ENCODE measurements around the gene ABCF1.

ABCF1 gene

DNA sequence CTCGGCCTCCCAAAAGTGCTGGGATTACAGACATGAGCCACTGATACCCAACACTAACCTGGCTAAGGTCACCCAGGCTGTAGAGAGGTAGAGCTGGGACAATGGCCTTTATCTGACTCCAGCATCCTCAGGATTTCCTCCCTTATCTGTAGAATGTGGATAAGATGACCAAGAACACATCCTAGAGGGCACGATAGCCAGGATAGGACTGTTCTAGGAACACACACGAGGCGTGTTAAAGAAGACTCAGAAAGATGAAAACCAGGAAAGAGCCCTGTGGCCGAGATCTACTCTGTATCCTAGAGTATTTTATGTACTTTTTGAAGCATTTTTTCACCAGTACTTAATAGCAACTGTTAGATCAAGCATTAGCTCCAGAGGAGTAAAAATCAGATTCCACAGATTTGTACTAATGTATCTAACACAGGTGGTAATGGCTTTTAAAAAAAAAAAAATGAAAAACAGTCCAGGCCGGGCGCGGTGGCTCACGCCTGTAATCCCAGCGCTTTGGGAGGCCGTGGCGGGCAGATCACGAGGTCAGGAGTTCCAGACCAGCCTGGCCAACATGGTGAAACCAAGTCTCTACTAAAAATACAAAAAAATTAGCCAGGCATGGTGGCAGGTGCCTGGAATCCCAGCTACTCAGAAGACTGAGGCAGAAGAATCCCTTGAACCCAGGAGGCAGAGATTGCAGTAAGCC lies 28.5 kb downstream of the ABCF1 start:
- Histone ChIP-seq H3K4me1 (ENCODE audit: control insufficient read depth in 2 of 2, insufficient read depth in 2 of 2, low read length in 2 of 2) (no peaks in the 10 kb centered on the region), H3K27me3 (ENCODE audit: control insufficient read depth in 2 of 2, insufficient read depth in 2 of 2, low read length in 2 of 2) (no peaks in the 10 kb centered on the region), H3K36me3 (ENCODE audit: control insufficient read depth in 2 of 2, insufficient read depth in 2 of 2, low read length in 2 of 2) (peaks cover 43 to 45% of the 10 kb centered on the region in 2 donors), H3K9ac (ENCODE audit: low read depth in 1 of 2, low read length in 2 of 2) (no peak overlapping the region), H3K9me3 (ENCODE audit: control insufficient read depth in 2 of 2, low read length in 2 of 2) (no peaks in the 10 kb centered on the region), H3K27ac (ENCODE audit: low read depth in 2 of 2, low read length in 2 of 2) (no peak overlapping the region), H3K4me3 (ENCODE audit: low read length in 2 of 2) (no peak overlapping the region)

DNA sequence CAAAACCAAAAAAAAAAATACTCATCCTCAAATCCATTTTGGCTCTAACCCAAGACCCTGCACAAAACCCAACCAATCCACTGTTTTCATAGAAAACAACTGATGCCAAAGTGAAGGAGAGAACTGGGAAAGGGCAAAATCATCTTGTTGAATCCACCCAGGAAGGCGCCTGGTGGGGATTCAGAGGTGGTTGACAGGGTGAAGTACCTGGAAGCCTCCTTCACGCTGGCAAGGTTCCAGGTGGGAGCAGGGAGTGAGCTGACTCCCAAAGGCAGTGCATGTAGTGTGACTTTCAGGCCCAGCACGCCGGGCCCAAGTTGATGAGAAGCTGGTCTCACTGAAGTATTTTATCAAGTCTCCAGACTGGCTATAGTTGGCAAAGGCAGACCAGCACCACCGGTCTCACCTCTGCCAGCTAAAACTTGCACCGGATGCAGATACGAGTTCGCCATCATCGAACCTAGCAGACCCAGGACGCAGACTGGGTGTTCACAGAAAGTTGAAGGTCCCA lies 29.3 kb downstream of the ABCF1 start:
- no peaks in the 10 kb centered on the region for H3K4me1 ChIP-seq (ENCODE audit: control insufficient read depth in 2 of 2, insufficient read depth in 2 of 2, low read length in 2 of 2)
- H3K9me3 ChIP-seq (ENCODE audit: control insufficient read depth in 2 of 2, low read length in 2 of 2) = no peaks in the 10 kb centered on the region
- H3K27ac ChIP-seq (ENCODE audit: low read depth in 2 of 2, low read length in 2 of 2) = no peak overlapping the region
- no peaks in the 10 kb centered on the region for H3K27me3 ChIP-seq (ENCODE audit: control insufficient read depth in 2 of 2, insufficient read depth in 2 of 2, low read length in 2 of 2)
- H3K4me3 ChIP-seq (ENCODE audit: low read length in 2 of 2) = no peak overlapping the region
- H3K36me3 ChIP-seq (ENCODE audit: control insufficient read depth in 2 of 2, insufficient read depth in 2 of 2, low read length in 2 of 2) = peaks cover 50 to 51% of the 10 kb centered on the region in 2 donors
- H3K9ac ChIP-seq (ENCODE audit: low read depth in 1 of 2, low read length in 2 of 2) = no peak overlapping the region

DNA sequence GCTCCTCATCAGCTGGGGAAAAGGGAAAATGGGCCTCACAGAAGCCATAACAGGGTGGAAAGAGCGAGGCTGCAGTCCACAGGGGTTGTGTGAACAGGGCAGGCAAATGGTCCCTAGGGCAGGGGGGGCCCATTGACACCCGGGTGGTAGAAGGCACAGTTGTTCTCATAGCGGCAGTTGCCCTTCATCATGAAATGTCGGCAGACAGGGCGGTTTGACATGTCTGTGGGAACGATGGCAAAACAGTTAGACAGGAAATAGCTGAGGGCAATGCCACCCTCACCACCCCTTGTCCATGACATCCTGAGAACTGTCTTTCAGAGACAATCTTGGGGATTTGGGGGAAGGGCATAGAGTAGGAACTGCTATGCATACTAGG lies 30.2 kb downstream of the ABCF1 start:
- Histone ChIP-seq H3K9me3 (ENCODE audit: control insufficient read depth in 2 of 2, low read length in 2 of 2) (no peaks in the 10 kb centered on the region), H3K4me3 (ENCODE audit: low read length in 2 of 2) (no peak overlapping the region), H3K27ac (ENCODE audit: low read depth in 2 of 2, low read length in 2 of 2) (no peak overlapping the region), H3K4me1 (ENCODE audit: control insufficient read depth in 2 of 2, insufficient read depth in 2 of 2, low read length in 2 of 2) (no peaks in the 10 kb centered on the region), H3K9ac (ENCODE audit: low read depth in 1 of 2, low read length in 2 of 2) (no peak overlapping the region), H3K27me3 (ENCODE audit: control insufficient read depth in 2 of 2, insufficient read depth in 2 of 2, low read length in 2 of 2) (no peaks in the 10 kb centered on the region), H3K36me3 (ENCODE audit: control insufficient read depth in 2 of 2, insufficient read depth in 2 of 2, low read length in 2 of 2) (peaks cover 58 to 59% of the 10 kb centered on the region in 2 donors)

DNA sequence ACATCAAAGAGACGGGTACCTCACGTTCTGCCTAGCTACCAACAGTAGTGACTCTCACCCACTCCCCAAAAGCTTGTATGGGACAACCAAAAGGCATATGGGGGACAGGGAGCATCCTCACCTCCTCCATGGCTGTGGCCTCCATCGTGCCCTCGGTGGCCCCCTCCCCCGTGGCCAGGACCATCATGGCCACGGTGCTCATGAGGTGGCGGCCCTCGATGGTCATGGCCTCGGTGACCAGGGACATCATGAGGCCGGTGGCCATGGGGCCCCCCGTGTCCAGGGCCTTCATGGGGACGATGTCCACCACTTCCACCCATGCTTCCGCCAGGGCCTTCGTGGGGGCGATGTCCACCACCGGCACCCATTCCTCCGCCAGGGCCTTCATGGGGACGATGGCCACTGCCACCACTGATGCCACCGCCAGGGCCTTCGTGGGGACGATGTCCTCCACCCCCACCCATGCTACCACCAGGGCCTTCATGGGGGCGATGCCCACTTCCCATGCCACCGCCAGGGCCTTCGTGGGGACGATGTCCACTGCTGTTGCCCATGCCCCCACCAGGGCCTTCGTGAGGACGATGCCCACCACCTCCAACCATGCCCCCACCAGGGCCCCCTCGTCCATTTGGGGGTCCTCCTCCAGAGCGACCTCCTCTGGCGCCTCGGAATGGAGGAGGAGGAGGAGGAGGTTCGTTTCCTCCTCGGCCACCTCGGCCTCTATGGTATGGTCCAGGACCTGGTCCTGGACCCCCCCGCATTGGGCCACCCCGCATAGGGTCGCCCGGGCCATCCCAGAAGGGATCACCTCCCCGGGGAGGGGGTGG lies 30.8 kb downstream of the ABCF1 start:
- no peak overlapping the region for H3K9ac ChIP-seq (ENCODE audit: low read depth in 1 of 2, low read length in 2 of 2)
- no peak overlapping the region for H3K27ac ChIP-seq (ENCODE audit: low read depth in 2 of 2, low read length in 2 of 2)
- no peaks in the 10 kb centered on the region for H3K9me3 ChIP-seq (ENCODE audit: control insufficient read depth in 2 of 2, low read length in 2 of 2)
- H3K4me1 ChIP-seq (ENCODE audit: control insufficient read depth in 2 of 2, insufficient read depth in 2 of 2, low read length in 2 of 2) = no peaks in the 10 kb centered on the region
- H3K4me3 ChIP-seq (ENCODE audit: low read length in 2 of 2) = no peak overlapping the region
- no peaks in the 10 kb centered on the region for H3K27me3 ChIP-seq (ENCODE audit: control insufficient read depth in 2 of 2, insufficient read depth in 2 of 2, low read length in 2 of 2)
- H3K36me3 ChIP-seq (ENCODE audit: control insufficient read depth in 2 of 2, insufficient read depth in 2 of 2, low read length in 2 of 2) = peaks cover 64 to 65% of the 10 kb centered on the region in 2 donors

DNA sequence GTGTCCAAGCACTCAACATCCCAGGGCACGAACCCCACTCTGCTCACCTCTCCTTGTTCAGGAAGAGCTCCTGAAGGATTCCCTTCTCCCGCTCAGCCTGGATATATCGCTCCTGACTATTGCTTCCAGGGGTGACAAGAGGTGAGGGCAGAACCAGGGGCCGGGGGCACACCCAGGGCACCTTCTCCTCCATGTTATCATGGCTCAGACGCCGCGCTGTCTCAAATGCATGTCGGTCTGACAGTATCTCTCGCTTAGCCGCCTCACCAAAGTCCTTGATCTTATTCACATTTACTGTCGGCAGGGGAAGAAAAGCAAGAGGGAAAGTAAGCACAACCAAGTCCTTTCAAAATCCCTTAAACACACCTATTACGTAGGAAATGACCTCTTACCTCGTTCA lies 32.7 kb downstream of the ABCF1 start:
- Histone ChIP-seq H3K36me3 (ENCODE audit: control insufficient read depth in 2 of 2, insufficient read depth in 2 of 2, low read length in 2 of 2) (peaks cover 81 to 82% of the 10 kb centered on the region in 2 donors), H3K4me1 (ENCODE audit: control insufficient read depth in 2 of 2, insufficient read depth in 2 of 2, low read length in 2 of 2) (no peaks in the 10 kb centered on the region), H3K4me3 (ENCODE audit: low read length in 2 of 2) (no peak overlapping the region), H3K9me3 (ENCODE audit: control insufficient read depth in 2 of 2, low read length in 2 of 2) (no peaks in the 10 kb centered on the region), H3K27me3 (ENCODE audit: control insufficient read depth in 2 of 2, insufficient read depth in 2 of 2, low read length in 2 of 2) (no peaks in the 10 kb centered on the region), H3K9ac (ENCODE audit: low read depth in 1 of 2, low read length in 2 of 2) (no peak overlapping the region), H3K27ac (ENCODE audit: low read depth in 2 of 2, low read length in 2 of 2) (no peak overlapping the region)

DNA sequence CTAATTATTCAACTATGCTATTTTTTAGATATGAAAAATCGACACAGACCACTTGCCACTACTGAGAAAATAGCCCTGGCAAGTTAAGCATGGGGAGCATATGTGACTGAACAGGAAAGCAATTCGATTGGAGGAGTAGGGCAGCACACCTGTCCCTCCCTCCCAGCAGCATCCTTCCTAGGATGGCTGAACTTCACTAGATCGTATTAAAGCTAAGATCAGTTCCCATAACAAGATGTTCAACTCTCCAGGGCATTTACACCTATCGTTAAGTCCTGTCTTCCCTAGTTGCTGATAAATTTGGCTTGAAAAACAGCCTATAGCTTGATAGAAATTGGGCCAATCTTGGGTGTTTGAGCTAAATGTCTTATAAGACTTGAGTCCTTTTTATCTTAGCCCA lies 38.8 kb downstream of the ABCF1 start:
- no peak overlapping the region for H3K9ac ChIP-seq (ENCODE audit: low read depth in 1 of 2, low read length in 2 of 2)
- H3K27me3 ChIP-seq (ENCODE audit: control insufficient read depth in 2 of 2, insufficient read depth in 2 of 2, low read length in 2 of 2) = no peaks in the 10 kb centered on the region
- H3K9me3 ChIP-seq (ENCODE audit: control insufficient read depth in 2 of 2, low read length in 2 of 2) = no peaks in the 10 kb centered on the region
- no peak overlapping the region for H3K4me3 ChIP-seq (ENCODE audit: low read length in 2 of 2)
- peaks cover 5 to 8% of the 10 kb centered on the region in 2 donors for H3K4me1 ChIP-seq (ENCODE audit: control insufficient read depth in 2 of 2, insufficient read depth in 2 of 2, low read length in 2 of 2)
- peaks cover 41 to 46% of the 10 kb centered on the region in 2 donors for H3K36me3 ChIP-seq (ENCODE audit: control insufficient read depth in 2 of 2, insufficient read depth in 2 of 2, low read length in 2 of 2)
- no peak overlapping the region for H3K27ac ChIP-seq (ENCODE audit: low read depth in 2 of 2, low read length in 2 of 2)

DNA sequence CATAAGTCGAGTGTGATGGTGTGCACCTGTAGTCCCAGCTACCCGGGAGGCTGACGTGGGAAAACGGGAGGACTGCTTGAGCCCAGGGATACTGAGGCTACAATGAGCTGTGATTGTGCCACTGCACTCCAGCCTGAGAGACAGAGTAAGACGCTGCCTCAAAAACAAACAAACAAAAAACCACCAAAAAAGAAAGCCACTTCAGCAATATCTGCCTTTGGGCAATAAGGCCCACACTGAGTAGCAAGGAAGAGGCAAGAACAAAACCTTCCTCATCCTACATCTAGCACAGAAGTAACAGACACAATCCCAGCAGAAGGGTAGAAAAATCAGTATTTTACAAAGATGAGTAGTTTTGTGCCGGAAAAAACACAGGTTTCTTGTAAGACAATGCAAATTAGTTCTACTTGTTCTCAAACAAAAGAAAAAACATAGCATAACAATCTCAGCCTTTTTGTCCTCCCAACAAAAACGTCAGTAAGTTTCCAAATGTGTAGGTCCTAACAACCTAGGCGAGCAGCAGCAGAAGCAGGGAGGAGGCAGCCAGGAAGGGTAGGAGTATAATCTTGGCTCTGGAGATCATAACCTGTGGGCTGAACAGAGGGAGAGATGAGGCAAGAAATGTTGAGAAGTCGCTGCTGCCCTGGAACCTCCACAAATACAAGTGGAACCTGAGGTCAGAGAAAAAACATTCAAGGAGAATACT lies 40.1 kb downstream of the ABCF1 start:
- Histone ChIP-seq H3K9me3 (ENCODE audit: control insufficient read depth in 2 of 2, low read length in 2 of 2) (no peaks in the 10 kb centered on the region), H3K4me1 (ENCODE audit: control insufficient read depth in 2 of 2, insufficient read depth in 2 of 2, low read length in 2 of 2) (peaks cover 5 to 8% of the 10 kb centered on the region in 2 donors), H3K27me3 (ENCODE audit: control insufficient read depth in 2 of 2, insufficient read depth in 2 of 2, low read length in 2 of 2) (no peaks in the 10 kb centered on the region), H3K36me3 (ENCODE audit: control insufficient read depth in 2 of 2, insufficient read depth in 2 of 2, low read length in 2 of 2) (peaks cover 35 to 40% of the 10 kb centered on the region in 2 donors), H3K9ac (ENCODE audit: low read depth in 1 of 2, low read length in 2 of 2) (no peak overlapping the region), H3K27ac (ENCODE audit: low read depth in 2 of 2, low read length in 2 of 2) (no peak overlapping the region), H3K4me3 (ENCODE audit: low read length in 2 of 2) (no peak overlapping the region)

DNA sequence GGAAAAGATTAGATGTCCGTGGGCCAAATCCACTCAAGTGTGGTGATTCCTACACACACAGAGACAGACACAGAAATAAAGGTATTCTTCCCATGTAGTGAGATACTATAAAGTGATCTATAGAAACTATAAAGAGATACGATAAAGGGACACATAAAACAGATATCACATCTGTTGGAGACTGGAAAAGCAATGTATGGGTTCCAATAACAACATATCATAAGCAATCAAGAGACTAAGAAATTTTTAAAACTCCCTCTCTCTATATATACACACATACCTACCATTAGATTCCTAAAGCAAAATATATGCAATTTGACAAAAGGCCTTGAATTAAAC lies 40.6 kb downstream of the ABCF1 start:
- no peaks in the 10 kb centered on the region for H3K9me3 ChIP-seq (ENCODE audit: control insufficient read depth in 2 of 2, low read length in 2 of 2)
- no peaks in the 10 kb centered on the region for H3K27me3 ChIP-seq (ENCODE audit: control insufficient read depth in 2 of 2, insufficient read depth in 2 of 2, low read length in 2 of 2)
- no peak overlapping the region for H3K4me3 ChIP-seq (ENCODE audit: low read length in 2 of 2)
- peaks cover 5 to 8% of the 10 kb centered on the region in 2 donors for H3K4me1 ChIP-seq (ENCODE audit: control insufficient read depth in 2 of 2, insufficient read depth in 2 of 2, low read length in 2 of 2)
- H3K36me3 ChIP-seq (ENCODE audit: control insufficient read depth in 2 of 2, insufficient read depth in 2 of 2, low read length in 2 of 2) = peaks cover 35 to 39% of the 10 kb centered on the region in 2 donors
- no peak overlapping the region for H3K9ac ChIP-seq (ENCODE audit: low read depth in 1 of 2, low read length in 2 of 2)
- no peak overlapping the region for H3K27ac ChIP-seq (ENCODE audit: low read depth in 2 of 2, low read length in 2 of 2)

DNA sequence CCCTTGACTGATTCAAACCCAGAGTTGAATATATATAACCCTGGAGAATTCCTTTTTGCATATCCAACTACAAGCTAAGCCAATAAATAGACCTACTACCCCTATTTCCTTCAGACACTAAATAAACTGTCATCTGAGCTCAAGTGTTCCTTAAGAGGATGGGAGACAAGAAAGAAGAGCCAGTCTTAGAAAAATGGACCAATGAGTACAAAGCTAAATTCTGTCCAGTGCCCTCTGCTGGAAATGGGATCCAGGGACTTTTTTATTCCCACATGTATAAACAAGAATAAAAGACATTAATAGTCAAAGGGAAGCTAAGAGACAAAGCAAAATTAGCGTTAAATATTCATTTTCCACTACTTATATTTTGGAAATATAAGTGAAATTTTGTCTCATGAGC lies 41.0 kb downstream of the ABCF1 start:
- H3K4me3 ChIP-seq (ENCODE audit: low read length in 2 of 2) = no peak overlapping the region
- H3K27ac ChIP-seq (ENCODE audit: low read depth in 2 of 2, low read length in 2 of 2) = no peak overlapping the region
- H3K9me3 ChIP-seq (ENCODE audit: control insufficient read depth in 2 of 2, low read length in 2 of 2) = no peaks in the 10 kb centered on the region
- H3K9ac ChIP-seq (ENCODE audit: low read depth in 1 of 2, low read length in 2 of 2) = no peak overlapping the region
- peaks cover 5 to 8% of the 10 kb centered on the region in 2 donors for H3K4me1 ChIP-seq (ENCODE audit: control insufficient read depth in 2 of 2, insufficient read depth in 2 of 2, low read length in 2 of 2)
- peaks cover 31 to 37% of the 10 kb centered on the region in 2 donors for H3K36me3 ChIP-seq (ENCODE audit: control insufficient read depth in 2 of 2, insufficient read depth in 2 of 2, low read length in 2 of 2)
- H3K27me3 ChIP-seq (ENCODE audit: control insufficient read depth in 2 of 2, insufficient read depth in 2 of 2, low read length in 2 of 2) = no peaks in the 10 kb centered on the region
